ENCODE results near the gene FHAD1. TPM values are rescaled to one million over a fixed set of nuclear protein-coding genes. Genes with fewer than 3 reads are reported as not detected.
"Not testable (repeated sequence)": the region's sequence is repeated elsewhere in the genome, so short reads cannot be mapped to it uniquely, and the experiment has no call there.

FHAD1 gene
- total and polyA plus RNA-seq, 2 donors (not counting 1 experiment from before 2014, with no cell fraction given) = not detected

- Histone ChIP-seq H3K27me3 (replicated peaks in 1 of 4; ENCODE audit: control extremely low read depth in 1 of 4, control insufficient read depth in 3 of 4, insufficient read depth in 4 of 4, low read length in 3 of 4) (no peaks in the 10 kb centered on the region), H3K27ac (ENCODE audit: low read length in 2 of 2) (no peak overlapping the region), H3K36me3 (replicated peaks in 1 of 2; ENCODE audit: control extremely low read depth in 1 of 2, control insufficient read depth in 1 of 2, extremely low read depth in 1 of 2, insufficient read depth in 2 of 2, low read length in 1 of 2) (peaks cover 0 to 28% of the 10 kb centered on the region in 2 experiments), H3K9me3 (ENCODE audit: control extremely low read depth in 1 of 3, control insufficient read depth in 2 of 3, insufficient read depth in 1 of 3, low read length in 2 of 3) (no peaks in the 10 kb centered on the region), H3K4me3 (ENCODE audit: control extremely low read depth in 1 of 5, extremely low read depth in 1 of 5, insufficient read depth in 1 of 5, low read depth in 2 of 5, low read length in 4 of 5) (no peak overlapping the region), H3K4me1 (ENCODE audit: control insufficient read depth in 2 of 2, insufficient read depth in 2 of 2, low read length in 2 of 2) (no peaks in the 10 kb centered on the region), H2AFZ (ENCODE audit: insufficient read depth, low read depth, low read length, poor library complexity, severe bottlenecking) (no peak overlapping the region), H3K79me2 (ENCODE audit: control insufficient read depth, insufficient read depth, low read length) (peaks cover 7% of the 10 kb centered on the region), H3K9ac (ENCODE audit: low read length) (no peak overlapping the region), H3K4me2 (replicated peaks; ENCODE audit: low read depth, low read length, poor library complexity, severe bottlenecking) (no peak overlapping the region), H4K20me1 (ENCODE audit: control insufficient read depth, insufficient read depth, low read length, poor library complexity, severe bottlenecking) (peaks cover 56% of the 10 kb centered on the region)
- Mint-ChIP-seq H3K27me3 (no peaks in the 10 kb centered on the region), H3K27ac (no peak overlapping the region), H3K9me3 (ENCODE audit: insufficient read depth) (no peaks in the 10 kb centered on the region), H3K4me3 (no peak overlapping the region), H3K4me1 (no peaks in the 10 kb centered on the region)
- DNase-seq (no peak), ATAC-seq (ENCODE audit: low read depth) (no peak)
- ChIA-PET POLR2A (no interaction called here), CTCF (interaction anchor here (2.3 kb wide), 1 partner anchor 103 kb away, joined by 14 read pairs; no protein-coding TSS in a partner anchor)
- intact Hi-C loops (cut with micrococcal nuclease) = no loop called here
- 95% methylated on average over 26 of the region's 30 CpGs for WGBS (ENCODE audit: insufficient coverage)
- TF ChIP-seq EZH2 (IDR thresholded peaks at IDR 0.05; ENCODE audit: borderline replicate concordance, insufficient read depth, low read depth, low read length, poor library complexity, severe bottlenecking) = no peak
- TF ChIP-seq CTCF (IDR thresholded peaks at IDR 0.05) = no peak
Measured at GRCh38 chr1:15426492-15427279, 179.7 kb downstream of the FHAD1 start.

GRCh38 chr1:15427280-15427666 is 180.2 kb downstream of the FHAD1 start:
- no peak overlapping the region for H3K27ac ChIP-seq (ENCODE audit: low read length in 2 of 2)
- peaks cover 7% of the 10 kb centered on the region for H3K79me2 ChIP-seq (ENCODE audit: control insufficient read depth, insufficient read depth, low read length)
- ChIA-PET CTCF (interaction anchor here (9.6 kb wide), 1 partner anchor 103 kb away, joined by 292 read pairs; no protein-coding TSS in a partner anchor), POLR2A (no interaction called here)
- ATAC-seq (ENCODE audit: low read depth) (no peak), DNase-seq (no peak)
- H4K20me1 ChIP-seq (ENCODE audit: control insufficient read depth, insufficient read depth, low read length, poor library complexity, severe bottlenecking) = peaks cover 51% of the 10 kb centered on the region
- intact Hi-C loops (cut with micrococcal nuclease) = no loop called here
- no peaks in the 10 kb centered on the region for H3K9me3 ChIP-seq (ENCODE audit: control extremely low read depth in 1 of 3, control insufficient read depth in 2 of 3, insufficient read depth in 1 of 3, low read length in 2 of 3)
- Mint-ChIP-seq H3K4me3 (no peak overlapping the region), H3K4me1 (no peaks in the 10 kb centered on the region), H3K9me3 (ENCODE audit: insufficient read depth) (no peaks in the 10 kb centered on the region), H3K27ac (no peak overlapping the region), H3K27me3 (no peaks in the 10 kb centered on the region)
- TF ChIP-seq EZH2 (IDR thresholded peaks at IDR 0.05; ENCODE audit: borderline replicate concordance, insufficient read depth, low read depth, low read length, poor library complexity, severe bottlenecking) (no peak), CTCF (IDR thresholded peaks at IDR 0.05) (no peak)
- no peak overlapping the region for H3K4me2 ChIP-seq (replicated peaks; ENCODE audit: low read depth, low read length, poor library complexity, severe bottlenecking)
- no peak overlapping the region for H3K4me3 ChIP-seq (ENCODE audit: control extremely low read depth in 1 of 5, extremely low read depth in 1 of 5, insufficient read depth in 1 of 5, low read depth in 2 of 5, low read length in 4 of 5)
- WGBS (ENCODE audit: insufficient coverage) = 95% methylated on average over 6 of the region's 6 CpGs
- no peak overlapping the region for H3K9ac ChIP-seq (ENCODE audit: low read length)
- H2AFZ ChIP-seq (ENCODE audit: insufficient read depth, low read depth, low read length, poor library complexity, severe bottlenecking) = no peak overlapping the region
- H3K4me1 ChIP-seq (ENCODE audit: control insufficient read depth in 2 of 2, insufficient read depth in 2 of 2, low read length in 2 of 2) = no peaks in the 10 kb centered on the region
- no peaks in the 10 kb centered on the region for H3K27me3 ChIP-seq (replicated peaks in 1 of 4; ENCODE audit: control extremely low read depth in 1 of 4, control insufficient read depth in 3 of 4, insufficient read depth in 4 of 4, low read length in 3 of 4)
- peaks cover 0 to 28% of the 10 kb centered on the region in 2 experiments for H3K36me3 ChIP-seq (replicated peaks in 1 of 2; ENCODE audit: control extremely low read depth in 1 of 2, control insufficient read depth in 1 of 2, extremely low read depth in 1 of 2, insufficient read depth in 2 of 2, low read length in 1 of 2)

- H3K4me2 ChIP-seq (replicated peaks; ENCODE audit: low read depth, low read length, poor library complexity, severe bottlenecking); H3K9me3 Mint-ChIP-seq (ENCODE audit: insufficient read depth); H3K27me3 ChIP-seq (replicated peaks in 1 of 4; ENCODE audit: control extremely low read depth in 1 of 4, control insufficient read depth in 3 of 4, insufficient read depth in 4 of 4, low read length in 3 of 4); H3K4me1 ChIP-seq (ENCODE audit: control insufficient read depth in 2 of 2, insufficient read depth in 2 of 2, low read length in 2 of 2); H2AFZ ChIP-seq (ENCODE audit: insufficient read depth, low read depth, low read length, poor library complexity, severe bottlenecking); H3K79me2 ChIP-seq (ENCODE audit: control insufficient read depth, insufficient read depth, low read length); H3K27ac Mint-ChIP-seq; H3K27ac ChIP-seq (ENCODE audit: low read length in 2 of 2); H3K4me1 Mint-ChIP-seq; H3K4me3 ChIP-seq (ENCODE audit: control extremely low read depth in 1 of 5, extremely low read depth in 1 of 5, insufficient read depth in 1 of 5, low read depth in 2 of 5, low read length in 4 of 5); H3K9me3 ChIP-seq (ENCODE audit: control extremely low read depth in 1 of 3, control insufficient read depth in 2 of 3, insufficient read depth in 1 of 3, low read length in 2 of 3); DNase-seq; intact Hi-C loops (cut with micrococcal nuclease); ATAC-seq (ENCODE audit: low read depth); H3K9ac ChIP-seq (ENCODE audit: low read length); H3K27me3 Mint-ChIP-seq; H3K4me3 Mint-ChIP-seq: not testable (repeated sequence)
- ChIA-PET CTCF (interaction anchor here (1.2 to 9.6 kb wide), 2 partner anchors 99 to 104 kb away, joined by 3 to 292 read pairs; no protein-coding TSS in a partner anchor), POLR2A (interaction anchor here (1.2 kb wide), 1 partner anchor 18 kb away, joined by 3 read pairs; the partner anchor contains the start of gene EFHD2)
- WGBS (ENCODE audit: insufficient coverage) = 93% methylated on average over 4 of the region's 11 CpGs
- Histone ChIP-seq H3K36me3 (replicated peaks in 1 of 2; ENCODE audit: control extremely low read depth in 1 of 2, control insufficient read depth in 1 of 2, extremely low read depth in 1 of 2, insufficient read depth in 2 of 2, low read length in 1 of 2) (peaks cover 0 to 27% of the 10 kb centered on the region in 2 experiments), H4K20me1 (ENCODE audit: control insufficient read depth, insufficient read depth, low read length, poor library complexity, severe bottlenecking) (peaks cover 41% of the 10 kb centered on the region)
Measured at GRCh38 chr1:15428252-15428651, 181.2 kb downstream of the FHAD1 start.
